Lower leg skin (tissue), 3 donors: ENCODE data around the gene KCNIP4.

Experiments used
- POLR2A ChIP-seq, 2 donors: fragments of 450-650 bp; IDR thresholded peaks; one replicate each; pipeline ENCODE4 v1.6.1; 2016 to 2017; ENCODE audit warnings: antibody characterized with exemption in 2 of 2, mild to moderate bottlenecking in 1 of 2, moderate library complexity in 1 of 2
- TF ChIP-seq, protein P1 (sequence below), 3 donors: fragments of 450-650 bp; IDR thresholded peaks; one replicate each; pipeline ENCODE4 v1.5.1; 2016; ENCODE audit warnings: antibody characterized with exemption in 3 of 3, mild to moderate bottlenecking in 3 of 3, moderate library complexity in 2 of 3

DNA sequence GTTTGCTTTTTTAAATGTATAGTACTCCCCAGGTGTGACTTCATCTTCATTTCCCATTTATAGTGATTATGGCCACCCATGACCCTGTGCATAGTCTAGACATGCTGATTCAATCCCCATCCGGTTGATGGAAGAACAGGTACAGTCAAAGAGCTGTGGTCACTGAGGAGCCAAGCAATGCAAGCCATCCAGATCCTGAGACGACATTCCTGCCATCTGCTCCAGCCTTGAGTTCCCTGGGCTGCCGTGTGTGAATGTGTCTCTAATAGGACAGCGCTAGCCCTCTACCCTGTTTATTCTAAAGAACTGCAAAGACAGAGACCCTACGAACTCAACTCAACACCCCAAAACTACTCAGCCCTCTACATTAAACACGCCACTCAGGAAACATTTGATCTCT lies 1.7 kb downstream of the KCNIP4 start:
- TF ChIP-seq, protein P1, sequence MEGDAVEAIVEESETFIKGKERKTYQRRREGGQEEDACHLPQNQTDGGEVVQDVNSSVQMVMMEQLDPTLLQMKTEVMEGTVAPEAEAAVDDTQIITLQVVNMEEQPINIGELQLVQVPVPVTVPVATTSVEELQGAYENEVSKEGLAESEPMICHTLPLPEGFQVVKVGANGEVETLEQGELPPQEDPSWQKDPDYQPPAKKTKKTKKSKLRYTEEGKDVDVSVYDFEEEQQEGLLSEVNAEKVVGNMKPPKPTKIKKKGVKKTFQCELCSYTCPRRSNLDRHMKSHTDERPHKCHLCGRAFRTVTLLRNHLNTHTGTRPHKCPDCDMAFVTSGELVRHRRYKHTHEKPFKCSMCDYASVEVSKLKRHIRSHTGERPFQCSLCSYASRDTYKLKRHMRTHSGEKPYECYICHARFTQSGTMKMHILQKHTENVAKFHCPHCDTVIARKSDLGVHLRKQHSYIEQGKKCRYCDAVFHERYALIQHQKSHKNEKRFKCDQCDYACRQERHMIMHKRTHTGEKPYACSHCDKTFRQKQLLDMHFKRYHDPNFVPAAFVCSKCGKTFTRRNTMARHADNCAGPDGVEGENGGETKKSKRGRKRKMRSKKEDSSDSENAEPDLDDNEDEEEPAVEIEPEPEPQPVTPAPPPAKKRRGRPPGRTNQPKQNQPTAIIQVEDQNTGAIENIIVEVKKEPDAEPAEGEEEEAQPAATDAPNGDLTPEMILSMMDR (IDR thresholded peaks at IDR 0.05): no peak
- TF ChIP-seq POLR2A (IDR thresholded peaks at IDR 0.05): no peak
